DMS53 treated with DMSO at 0.1 percent for 48 hours (cell line): ENCODE results near the gene ALDH7A1.
"Not testable (repeated sequence)": the region's sequence is repeated elsewhere in the genome, so short reads cannot be mapped to it uniquely, and the experiment has no call there.

Experiments used
- DNase-seq: peaks from one replicate; lab custom pipeline; 2025; ENCODE audit not compliant: unreplicated experiment; lab: John Stamatoyannopoulos, UW

The ALDH7A1 gene

GRCh38 chr5:126535856-126536545, 59.0 kb downstream of the ALDH7A1 start:
- DNase-seq: no peak

- DNase-seq: no peak
These were observed 60.5 kb downstream of the ALDH7A1 start for GRCh38 chr5:126534553-126534952.

DNA sequence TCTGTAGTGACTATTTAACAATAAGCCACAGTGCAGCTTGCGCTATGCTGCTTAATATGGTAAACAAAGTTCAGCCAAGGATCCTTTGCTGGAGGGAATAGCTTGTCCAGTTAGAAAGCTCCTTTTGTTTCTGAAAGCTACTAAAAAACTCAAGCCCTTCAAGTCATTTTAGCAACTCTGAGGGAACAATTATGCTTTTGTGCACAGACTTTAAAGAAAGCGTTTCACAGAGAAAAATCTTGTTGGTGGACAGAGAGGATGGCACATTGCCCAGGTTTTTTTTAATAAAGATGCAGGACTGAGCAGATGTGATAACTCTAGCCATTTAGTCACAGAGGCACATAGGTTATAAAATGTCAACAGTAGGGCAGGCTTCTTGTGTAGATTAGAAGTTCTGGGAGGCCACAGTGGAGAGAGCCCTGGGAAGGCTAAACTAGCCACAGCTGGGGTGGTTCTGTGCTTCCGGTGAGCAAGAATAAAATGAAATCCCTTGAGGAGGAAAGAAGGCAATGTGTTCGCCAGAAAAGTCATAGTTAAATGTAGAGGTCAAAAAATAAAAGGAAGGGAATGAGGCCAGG, 63.4 kb downstream of the ALDH7A1 start:
- no peak for DNase-seq

GRCh38 chr5:126527892-126528291, 67.1 kb downstream of the ALDH7A1 start:
- DNase-seq: no peak

- no peak for DNase-seq
These were observed 67.9 kb downstream of the ALDH7A1 start for GRCh38 chr5:126527158-126527557.

GRCh38 chr5:126526493-126526892, 68.5 kb downstream of the ALDH7A1 start:
- no peak for DNase-seq

- no peak for DNase-seq
These were observed 69.3 kb downstream of the ALDH7A1 start for GRCh38 chr5:126525630-126526245.

- DNase-seq: no peak
These were observed 71.1 kb downstream of the ALDH7A1 start for GRCh38 chr5:126523818-126524510.

DNA sequence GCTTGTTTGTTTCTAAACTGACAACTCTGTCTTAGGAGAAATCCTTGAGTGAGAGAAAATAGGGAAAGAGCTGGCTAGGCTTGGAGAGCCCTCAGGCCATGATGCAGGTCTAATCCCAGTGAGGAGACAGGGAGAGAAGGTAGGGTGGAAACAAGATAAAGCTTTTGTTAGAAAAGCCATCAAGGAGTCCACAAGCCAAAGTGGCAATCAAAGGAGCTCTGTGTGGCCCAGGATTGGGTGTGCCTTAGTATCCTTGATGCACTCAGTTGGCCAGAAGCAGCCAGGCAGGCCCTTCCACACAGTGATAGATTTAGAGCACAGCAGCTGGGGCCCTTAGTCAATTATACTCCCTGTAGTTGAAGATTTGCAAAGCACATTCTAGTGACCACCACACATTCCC, 73.9 kb downstream of the ALDH7A1 start:
- no peak for DNase-seq

- DNase-seq: no peak
These were observed 74.4 kb downstream of the ALDH7A1 start for GRCh38 chr5:126520593-126520953.

DNA sequence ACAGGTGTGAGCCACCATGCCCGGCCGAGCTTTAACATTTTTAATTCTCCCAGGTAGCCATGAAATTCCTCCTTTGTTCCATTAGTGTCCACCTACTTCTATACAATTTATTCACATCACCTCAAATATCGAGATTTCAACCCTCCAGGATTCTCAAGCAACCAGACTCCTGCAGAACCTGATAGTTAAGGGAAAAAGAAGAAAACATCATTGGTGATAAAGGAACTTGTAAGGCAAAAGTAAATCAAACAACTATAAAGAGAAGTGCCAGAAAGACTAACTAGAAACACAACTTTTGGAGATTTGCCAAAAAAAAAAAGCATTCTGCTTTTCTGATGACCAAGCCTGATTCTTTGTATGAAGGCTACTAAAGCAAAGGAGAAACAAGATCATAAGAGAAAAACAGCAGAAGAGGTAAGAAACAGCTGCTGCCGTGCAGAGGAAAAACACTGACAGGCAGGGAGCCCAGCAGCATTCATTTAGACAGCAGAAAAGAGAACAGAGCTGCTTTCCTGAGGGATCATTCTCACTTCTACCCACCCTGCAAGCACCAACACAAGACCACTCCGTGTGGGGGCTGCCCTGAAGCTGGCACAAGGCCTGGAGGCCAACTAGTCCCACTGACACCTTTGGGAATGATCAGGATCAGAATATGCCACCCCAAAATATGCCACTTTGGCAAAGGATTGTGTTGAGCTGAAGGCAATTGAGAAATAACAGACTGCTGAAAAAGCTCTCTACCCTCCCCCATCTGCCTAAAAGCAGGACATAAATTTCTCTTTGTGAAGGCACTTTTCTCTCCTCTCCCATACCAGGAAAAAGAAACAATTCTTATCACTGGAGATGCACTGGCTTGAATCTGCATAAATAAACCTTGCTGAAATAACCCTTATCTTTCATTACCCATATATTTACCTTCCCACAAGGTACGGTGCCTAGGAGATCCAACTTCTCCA, 75.1 kb downstream of the ALDH7A1 start:
- no peak for DNase-seq

GRCh38 chr5:126519223-126519622, 75.8 kb downstream of the ALDH7A1 start:
- DNase-seq: not testable (repeated sequence)

DNA sequence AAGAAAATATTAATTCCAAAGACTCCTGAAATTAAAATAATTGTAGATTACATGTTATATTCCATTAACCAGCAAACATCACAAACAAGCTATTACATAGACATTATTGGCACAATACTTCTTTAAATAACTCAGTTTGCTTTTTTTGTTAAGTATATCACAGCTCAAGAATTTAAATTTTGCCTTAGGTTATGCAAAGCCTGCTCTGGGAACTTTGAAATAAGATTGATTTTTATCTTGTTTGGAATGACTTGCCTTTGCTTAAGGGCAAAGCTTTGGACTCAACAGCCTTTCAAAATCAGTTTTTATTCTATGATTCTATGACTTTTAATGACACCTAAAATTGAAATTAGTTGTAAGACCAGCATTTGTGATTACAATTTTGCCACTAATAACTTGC, 78.2 kb downstream of the ALDH7A1 start:
- DNase-seq: no peak

GRCh38 chr5:126516133-126516532, 78.9 kb downstream of the ALDH7A1 start:
- no peak for DNase-seq

DNA sequence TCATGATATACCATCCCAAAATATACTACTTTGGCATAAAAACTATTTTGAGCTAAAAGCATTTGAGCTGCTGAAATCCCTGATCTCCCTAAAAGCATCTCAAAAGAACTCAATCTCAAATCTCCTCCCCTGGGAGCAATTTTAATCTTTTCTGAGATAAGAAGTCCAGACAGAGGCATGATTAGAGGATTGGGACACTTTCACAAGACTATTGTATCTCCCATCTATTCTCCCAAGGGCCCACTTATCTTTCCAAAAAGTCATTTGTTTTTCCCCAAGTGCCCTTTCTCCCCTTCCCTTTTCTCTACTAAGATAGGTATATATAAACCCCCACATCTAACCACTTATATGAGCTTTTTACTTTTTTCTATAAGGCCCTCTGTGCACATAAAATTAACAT, 79.7 kb downstream of the ALDH7A1 start:
- no peak for DNase-seq

DNA sequence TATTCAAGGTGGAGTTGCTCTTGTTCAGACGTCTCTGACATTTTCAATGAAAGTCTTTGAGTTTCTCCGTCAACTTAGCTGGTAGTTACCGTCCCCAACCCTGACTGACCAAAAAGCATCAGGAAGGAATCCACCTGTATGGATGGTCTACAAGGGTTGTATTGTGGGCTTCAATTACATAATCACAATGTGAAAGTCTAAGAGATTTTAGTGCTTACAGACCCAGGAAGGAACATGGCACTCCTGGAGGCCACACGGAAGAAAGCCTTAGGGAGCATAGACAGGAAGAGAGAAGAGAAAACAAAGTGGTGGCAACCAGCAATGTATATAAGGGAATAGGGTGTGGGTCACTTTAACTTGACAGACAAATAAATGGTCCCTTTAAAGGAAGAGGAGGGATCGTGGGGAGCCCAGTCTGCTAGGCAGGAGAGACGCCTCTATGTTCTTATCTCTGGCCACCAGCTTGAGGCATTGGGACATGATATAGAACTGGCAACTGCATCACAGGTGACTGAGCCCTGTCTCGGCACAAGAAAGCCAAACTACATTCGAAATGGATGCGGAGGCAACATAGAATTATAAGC, 80.4 kb downstream of the ALDH7A1 start:
- DNase-seq: no peak

DNA sequence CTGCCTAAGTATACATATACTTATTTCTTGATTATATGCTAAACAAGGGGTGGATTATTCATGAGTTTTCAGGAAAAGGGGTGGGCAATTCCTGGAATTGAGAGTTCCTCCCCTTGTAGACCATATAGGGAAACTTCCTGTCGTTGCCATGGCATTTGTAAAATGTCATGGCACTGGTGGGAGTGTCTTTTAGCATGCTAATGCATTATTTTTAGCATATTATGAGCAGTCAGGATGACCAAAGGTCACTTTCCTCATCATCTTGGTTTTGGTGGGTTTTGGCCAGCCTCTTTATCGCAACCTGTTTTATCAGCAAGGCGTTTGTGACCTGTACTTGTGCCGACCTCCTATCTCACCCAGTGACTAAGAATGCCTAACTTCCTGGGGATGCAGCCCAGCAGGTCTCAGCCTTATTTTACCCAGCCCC, 80.9 kb downstream of the ALDH7A1 start:
- DNase-seq: no peak

DNA sequence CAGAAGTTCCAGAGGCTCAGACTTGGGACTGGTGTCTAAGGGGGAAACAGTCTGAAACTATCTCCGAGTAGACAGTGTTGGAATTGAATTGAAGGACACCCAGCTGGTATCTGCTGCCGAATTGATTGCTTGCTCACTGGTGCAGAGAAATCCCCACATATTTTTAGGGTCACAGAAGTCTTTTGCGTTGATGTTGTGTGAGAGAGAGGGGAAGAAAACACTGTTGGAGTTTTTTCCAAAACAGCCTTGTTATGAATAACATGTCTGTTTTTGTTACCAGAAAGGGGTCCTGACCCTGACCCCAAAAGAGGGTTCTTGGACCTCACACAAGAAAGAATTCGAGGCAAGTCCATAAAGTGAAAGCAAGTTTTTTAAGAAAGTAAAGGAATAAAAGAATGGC, 81.3 kb downstream of the ALDH7A1 start:
- DNase-seq: no peak

DNA sequence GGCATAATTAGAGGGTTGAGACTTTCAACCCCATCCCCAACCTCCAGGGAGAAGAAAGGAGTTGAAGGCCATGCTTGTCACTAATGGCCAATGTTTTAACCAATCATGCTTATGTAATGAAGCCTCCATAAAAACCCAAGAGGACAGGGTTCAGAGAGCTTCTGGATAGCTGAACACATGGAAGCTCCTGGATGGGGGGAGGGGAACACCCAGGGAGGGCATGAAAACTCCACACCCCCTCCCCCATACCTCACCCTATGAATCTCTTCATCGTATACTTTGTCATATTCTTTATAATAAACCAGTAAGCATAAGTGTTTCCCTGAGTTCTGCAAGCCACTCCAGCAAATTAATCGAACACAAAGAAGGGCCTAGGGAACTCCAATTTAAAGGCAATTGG, 81.7 kb downstream of the ALDH7A1 start:
- DNase-seq: no peak

GRCh38 chr5:126512451-126512850, 82.6 kb downstream of the ALDH7A1 start:
- no peak for DNase-seq

GRCh38 chr5:126511961-126512360, 83.1 kb downstream of the ALDH7A1 start:
- DNase-seq: no peak
